Stimulated activated CD8-positive, alpha-beta memory T cell treated with anti-CD3 and anti-CD28 coated beads, Interleukin-2, amount 100 ng/mL, for 48 hours (primary cell): ENCODE results near the gene SPEM1.

ENCODE experiments used
- DNase-seq, 2 donors: peaks; one replicate each; pipeline ENCODE4 v3.0.0-alpha.2; 2020; ENCODE audit warnings: low read depth in 2 of 2

The SPEM1 gene

DNA sequence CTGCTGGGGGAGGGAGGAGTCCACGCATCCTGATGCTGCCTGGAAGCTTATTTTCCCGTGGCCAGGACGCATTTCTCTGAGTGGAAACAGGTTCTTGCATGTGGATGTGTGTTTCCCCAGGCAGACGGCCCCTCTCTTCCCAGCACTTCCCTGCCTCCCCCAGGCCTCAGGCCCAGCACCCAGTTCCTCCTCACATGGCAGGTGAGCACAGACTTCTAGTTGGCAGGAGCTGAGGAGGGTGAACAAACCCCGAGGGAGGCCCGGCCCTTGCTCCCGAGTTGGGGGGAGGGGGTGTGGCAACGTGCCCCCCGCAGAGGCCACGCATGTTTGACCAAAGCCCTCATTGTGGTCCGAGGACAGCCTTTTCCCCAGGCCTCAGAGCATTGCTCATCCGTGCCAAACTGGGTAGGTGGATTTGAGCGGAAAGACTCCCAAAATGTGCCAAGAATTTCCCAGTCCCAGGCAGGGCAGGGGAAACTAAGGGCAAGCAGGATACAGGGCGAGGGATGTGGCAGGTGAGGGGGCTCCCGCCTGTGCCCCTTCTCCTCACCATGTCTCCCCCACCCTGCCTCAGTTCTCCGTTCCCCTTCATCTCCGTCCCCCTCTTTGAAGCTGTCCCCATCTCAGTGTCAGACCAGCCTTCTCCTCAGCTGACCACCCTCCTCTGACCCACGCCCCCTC, 1.5 kb upstream of the SPEM1 start:
- no peak for DNase-seq

DNA sequence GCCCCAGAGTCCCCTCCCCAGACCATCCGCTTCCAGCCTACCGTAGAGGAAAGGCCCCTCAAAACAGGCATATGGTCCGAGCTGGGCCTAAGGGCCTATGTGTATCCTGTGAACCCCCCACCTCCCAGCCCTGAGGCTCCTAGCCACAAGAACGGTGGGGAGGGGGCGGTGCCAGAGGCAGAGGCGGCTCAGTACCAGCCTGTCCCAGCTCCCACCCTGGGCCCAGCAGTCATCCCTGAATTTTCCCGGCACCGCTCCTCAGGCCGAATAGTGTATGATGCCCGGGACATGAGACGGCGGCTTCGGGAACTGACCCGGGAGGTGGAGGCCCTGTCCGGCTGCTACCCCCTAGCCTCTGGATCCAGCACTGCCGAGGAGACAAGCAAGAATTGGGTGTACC, 1.1 kb downstream of the SPEM1 start:
- DNase-seq, result no peak

DNA sequence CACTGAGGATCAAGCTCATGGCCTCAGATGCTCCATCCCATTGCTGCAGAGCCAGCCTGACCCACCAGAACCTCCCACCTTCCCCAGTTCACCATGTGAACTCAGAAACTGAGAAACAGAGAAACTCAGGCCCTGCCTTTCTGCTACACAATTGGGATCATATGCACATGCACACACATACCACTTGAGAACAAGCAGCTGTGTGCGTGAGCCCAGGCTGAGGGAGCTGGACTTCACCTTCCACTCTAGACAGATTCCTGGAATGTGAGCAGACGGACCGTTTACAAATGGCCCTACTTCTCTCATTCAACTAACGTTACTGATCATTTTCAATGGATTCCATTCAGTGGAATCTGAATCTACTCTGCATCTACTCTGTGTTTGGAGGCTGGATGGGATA, 3.6 kb downstream of the SPEM1 start:
- DNase-seq, result no peak

DNA sequence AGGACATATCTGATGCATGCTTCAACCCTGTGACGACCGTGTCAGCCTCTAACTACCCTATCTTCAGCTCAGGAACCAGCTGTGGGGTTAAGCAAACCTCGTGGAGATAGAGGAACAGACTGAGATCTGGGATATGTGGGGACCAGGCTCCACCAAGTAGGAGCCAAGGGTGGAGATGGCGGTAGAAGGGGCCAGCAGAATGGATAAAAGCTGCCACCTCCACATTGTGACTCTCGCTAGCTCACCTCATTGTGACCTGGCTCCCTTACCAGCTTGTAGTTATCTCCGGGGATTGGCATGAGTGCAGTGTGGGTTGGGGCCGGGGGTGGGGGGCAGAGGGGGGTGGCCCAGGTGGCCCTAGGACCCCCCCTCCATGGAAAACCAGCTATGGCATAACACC, 5.2 kb downstream of the SPEM1 start, which contains the start of gene SPEM2:
Gene SPEM2, plus strand, starts transcription at position 301 of the 400 bp plus-strand sequence. Its CDS starts 73 bp downstream, at position 374.
- DNase-seq, result no peak

DNA sequence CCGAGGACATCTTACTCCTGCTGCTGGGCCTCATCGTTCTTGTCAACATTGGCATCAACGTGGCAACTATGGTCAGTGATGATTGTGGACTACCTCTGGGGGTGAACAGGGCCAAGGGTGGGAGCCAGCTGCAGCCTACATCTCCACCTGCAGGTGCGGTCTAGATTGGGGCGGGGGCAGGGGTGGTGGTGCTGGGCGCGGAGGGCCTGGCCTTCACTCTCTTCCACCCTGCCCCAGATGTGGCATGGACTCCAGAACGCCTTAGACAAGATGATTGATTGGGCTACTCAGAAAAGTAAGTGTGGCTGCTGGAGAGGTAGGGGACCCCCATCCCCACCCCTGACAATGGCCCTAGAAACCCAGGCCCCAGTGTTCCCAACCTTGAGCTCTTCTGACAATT, 5.6 kb downstream of the SPEM1 start:
- DNase-seq, result no peak

- no peak for DNase-seq
Observed at GRCh38 chr17:7426203-7426863, 6.2 kb downstream of the SPEM1 start.

DNA sequence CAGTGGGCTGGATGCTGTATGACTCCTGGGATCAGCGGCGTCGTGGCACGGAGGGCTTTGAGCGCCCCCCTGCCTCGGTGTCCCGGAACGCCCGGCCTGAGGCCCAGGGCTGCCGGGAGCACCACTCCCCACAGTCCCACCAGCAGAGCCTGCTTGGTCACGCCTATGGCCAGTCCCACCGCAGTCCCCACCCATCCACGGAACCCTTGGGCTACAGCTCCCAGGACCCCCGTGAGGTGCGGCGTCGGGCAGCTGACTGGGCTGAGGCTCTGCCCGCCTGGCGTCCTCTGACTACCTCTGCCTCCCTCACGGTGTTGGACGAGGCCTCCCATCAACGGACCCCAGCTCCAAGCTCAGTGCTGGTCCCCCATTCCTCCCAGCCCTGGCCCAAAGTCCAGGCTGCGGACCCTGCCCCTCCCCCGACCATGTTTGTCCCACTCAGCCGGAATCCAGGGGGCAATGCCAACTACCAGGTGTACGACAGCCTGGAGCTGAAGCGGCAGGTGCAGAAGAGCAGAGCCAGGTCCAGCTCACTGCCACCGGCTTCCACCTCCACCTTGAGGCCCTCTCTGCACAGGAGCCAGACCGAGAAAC, 6.9 kb downstream of the SPEM1 start:
- no peak for DNase-seq

DNA sequence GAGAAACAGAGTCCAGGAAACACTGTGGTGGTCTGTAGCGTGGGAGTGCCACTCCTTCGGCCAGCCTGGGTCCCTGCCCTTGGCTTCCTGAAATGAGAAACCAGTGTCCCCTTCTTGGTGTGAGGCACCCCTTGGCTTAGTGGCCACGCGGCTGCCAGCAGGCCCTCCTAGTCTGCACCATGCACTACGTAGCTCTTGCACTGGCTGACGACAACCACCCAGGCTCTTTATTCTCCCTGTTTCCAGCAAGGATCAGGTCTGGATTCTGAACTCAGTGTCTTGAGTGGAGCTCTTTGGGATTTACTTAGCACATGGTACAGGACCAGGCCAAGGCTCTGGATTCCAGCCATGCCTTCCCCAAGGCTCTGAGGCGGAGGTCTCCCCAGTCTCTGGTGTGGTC, 7.4 kb downstream of the SPEM1 start:
- no peak for DNase-seq

DNA sequence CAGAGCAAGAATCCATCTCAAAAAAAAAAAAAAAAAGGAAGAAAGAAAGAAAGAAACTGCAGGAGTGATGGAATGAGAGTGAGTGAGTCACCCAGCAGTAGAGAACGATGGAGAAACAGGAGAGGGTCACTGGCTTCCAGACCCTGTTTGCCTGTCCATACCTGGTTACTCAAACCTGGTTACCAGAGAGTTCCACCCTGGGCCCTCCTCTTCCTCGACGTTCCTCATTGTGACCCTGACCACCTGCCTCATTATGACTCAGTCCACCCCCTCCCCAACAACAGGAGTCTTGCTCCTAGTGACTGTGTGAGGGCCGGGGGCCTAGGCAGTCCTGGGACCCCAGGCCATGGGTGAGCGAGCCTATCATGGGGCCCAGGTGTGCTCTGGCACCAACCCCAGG, 8.4 kb downstream of the SPEM1 start, which contains the start of gene SPEM3:
Gene SPEM3, plus strand, starts transcription at position 301 of the 400 bp plus-strand sequence. Its CDS starts 46 bp downstream, at position 347.
- DNase-seq, result no peak

GRCh38 chr17:7429722-7430121, 9.6 kb downstream of the SPEM1 start:
- DNase-seq, result no peak

DNA sequence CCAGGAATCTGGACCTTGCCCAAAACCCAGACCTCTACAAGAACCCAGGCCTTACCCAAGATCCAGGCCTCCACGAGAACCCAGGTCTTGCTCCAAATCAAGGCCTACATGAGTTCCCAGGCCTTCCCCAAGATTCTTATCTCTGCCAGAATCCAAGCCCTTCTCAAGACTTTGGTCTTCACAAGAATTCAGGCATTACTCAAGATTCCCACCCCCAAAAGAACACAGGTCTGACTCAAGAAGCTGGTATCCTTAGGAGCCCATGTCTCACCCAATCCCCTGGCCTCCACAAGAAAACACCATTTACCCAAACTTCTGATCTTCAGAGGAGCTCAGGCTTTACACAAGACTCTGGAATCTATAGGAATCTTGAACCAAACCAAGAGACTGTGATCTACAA, 11.1 kb downstream of the SPEM1 start:
- DNase-seq, result no peak

DNA sequence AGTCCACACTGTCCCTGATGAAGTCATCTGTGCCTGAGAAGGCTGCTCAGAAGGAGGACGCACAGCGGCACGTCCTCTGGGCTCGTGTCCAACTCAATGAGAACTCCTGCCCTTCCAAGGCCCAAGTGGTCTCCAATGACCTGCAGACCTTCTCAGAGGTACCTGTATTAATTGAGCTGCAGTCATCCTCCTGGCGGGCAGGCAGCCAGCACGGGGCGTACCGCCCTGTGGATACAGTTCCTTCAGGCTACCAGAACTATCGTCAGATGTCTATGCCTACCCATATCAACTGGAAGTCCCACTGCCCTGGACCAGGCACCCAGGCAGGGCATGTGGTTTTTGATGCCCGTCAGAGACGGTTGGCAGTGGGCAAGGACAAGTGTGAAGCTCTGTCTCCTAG, 12.2 kb downstream of the SPEM1 start:
- no peak for DNase-seq

- peak in 1 of 2 donors; percentile 34 for DNase-seq
Observed at GRCh38 chr17:7435676-7436555, 15.8 kb downstream of the SPEM1 start.

- peak; percentile 73 to 76 for DNase-seq
Observed at GRCh38 chr17:7436556-7437368, 16.6 kb downstream of the SPEM1 start.

GRCh38 chr17:7437369-7437863, 17.3 kb downstream of the SPEM1 start:
- no peak for DNase-seq

GRCh38 chr17:7437950-7438614, 18.0 kb downstream of the SPEM1 start:
- peak; percentile 63 to 66 for DNase-seq

GRCh38 chr17:7438656-7439460, 18.7 kb downstream of the SPEM1 start:
- DNase-seq, result no peak

GRCh38 chr17:7439462-7440112, 19.5 kb downstream of the SPEM1 start, which contains the start of gene FGF11:
Gene FGF11, plus strand, starts transcription at chr17:7439512. Its CDS starts 109 bp downstream, at chr17:7439621.
- DNase-seq, result no peak
